Hepatocyte (in vitro differentiated cells): Measurements from ENCODE around the gene B3GAT3. TPM values are rescaled to one million over a fixed set of nuclear protein-coding genes. Genes with fewer than 3 reads are reported as not detected.

Source experiments
- DNase-seq: peaks from one replicate; pipeline ENCODE4 v3.0.0-alpha.2; 2016; ENCODE audit warnings: low spot score
- H2AFZ ChIP-seq: fragments of 200-600 bp; sonication (generic); 2 replicates; pipeline ENCODE4 v1.6.0; 2016; ENCODE audit warnings: antibody characterized with exemption, mild to moderate bottlenecking
- H3K27ac ChIP-seq: fragments of 200-600 bp; sonication (generic); 2 replicates; pipeline ENCODE4 v1.5.1; 2016; ENCODE audit warnings: mild to moderate bottlenecking
- H3K27me3 ChIP-seq: fragments of 200-600 bp; sonication (generic); 2 replicates; pipeline ENCODE4 v1.6.1; 2016
- H3K36me3 ChIP-seq: fragments of 200-600 bp; sonication (generic); replicated peaks from 2 replicates; pipeline ENCODE4 v1.5.1; 2016; ENCODE audit warnings: low read depth; ENCODE audit not compliant: insufficient read depth
- H3K4me1 ChIP-seq: fragments of 200-600 bp; sonication (generic); 2 replicates; pipeline ENCODE4 v1.5.1; 2016; ENCODE audit warnings: mild to moderate bottlenecking, moderate library complexity; ENCODE audit not compliant: insufficient read depth
- H3K4me2 ChIP-seq: fragments of 200-600 bp; sonication (generic); 2 replicates; pipeline ENCODE4 v1.6.0; 2016
- H3K4me3 ChIP-seq: fragments of 200-600 bp; sonication (generic); 2 replicates; pipeline ENCODE4 v1.5.1; 2016; ENCODE audit warnings: mild to moderate bottlenecking
- H3K79me2 ChIP-seq: fragments of 200-600 bp; sonication (generic); 2 replicates; pipeline ENCODE4 v1.6.0; 2017; ENCODE audit warnings: mild to moderate bottlenecking
- H3K9me2 ChIP-seq: fragments of 200-600 bp; sonication (generic); replicated peaks from 2 replicates; pipeline ENCODE4 v1.6.0; 2017; ENCODE audit warnings: mild to moderate bottlenecking; ENCODE audit not compliant: insufficient read depth
- H3K9me3 ChIP-seq: fragments of 200-600 bp; sonication (generic); 2 replicates; pipeline ENCODE4 v1.5.1; 2016; ENCODE audit warnings: low read depth, mild to moderate bottlenecking
- H4K20me1 ChIP-seq: fragments of 200-600 bp; sonication (generic); 2 replicates; pipeline ENCODE4 v1.6.0; 2016; ENCODE audit warnings: mild to moderate bottlenecking; ENCODE audit not compliant: insufficient read depth, poor library complexity, severe bottlenecking
- CTCF ChIP-seq: fragments of 200-600 bp; sonication (generic); IDR thresholded peaks from 2 replicates; pipeline ENCODE4 v1.5.1; 2016; ENCODE audit warnings: antibody characterized with exemption, mild to moderate bottlenecking; ENCODE audit not compliant: poor library complexity
- EZH2 ChIP-seq: fragments of 200-600 bp; sonication (generic); IDR thresholded peaks from 2 replicates; pipeline ENCODE4 v1.6.1; 2016; ENCODE audit warnings: antibody characterized with exemption, mild to moderate bottlenecking, borderline replicate concordance
- EZH2phosphoT487 ChIP-seq: fragments of 200-600 bp; sonication (generic); IDR thresholded peaks from one replicate; pipeline ENCODE4 v1.6.1; 2018; ENCODE audit warnings: antibody characterized with exemption, mild to moderate bottlenecking, low read depth, moderate library complexity; ENCODE audit not compliant: unreplicated experiment, severe bottlenecking
- WGBS: methylation state at CpG from one replicate; pipeline ENCODE4 v1.1.6; 2016; ENCODE audit warnings: low lambda C conversion rate; ENCODE audit errors: missing lambda C conversion rate; 5-methylcytosine and 5-hydroxymethylcytosine counted together
- polyA plus RNA-seq: library from polyadenylated mRNA; unstranded; fragments of >200 nt; fragmentation: Nextera tagmentation; extraction: Ambion mirVana; gene quantifications from 2 replicates; pipeline ENCODE4 v1.2.1, GENCODE V29; 2016
- total RNA-seq: library from RNA; depleted of rRNA; stranded (reverse); fragments of >200 nt; gene quantifications from 2 replicates; pipeline ENCODE4 v1.2.3, GENCODE V29; 2014

Gene B3GAT3
- total and polyA plus RNA-seq, 2 experiments from 2014 or later = 32.3 to 61.4 TPM

GRCh38 chr11:62610403-62610802 lies 11.4 kb downstream of the B3GAT3 start:
- Histone ChIP-seq H3K4me1 (peaks cover 15% of the 10 kb centered on the region), H3K9me2 (no peaks in the 10 kb centered on the region), H2AFZ (no peak overlapping the region), H3K4me3 (no peak overlapping the region), H3K4me2 (no peak overlapping the region), H3K27ac (no peak overlapping the region), H4K20me1 (no peaks in the 10 kb centered on the region), H3K36me3 (no peaks in the 10 kb centered on the region), H3K27me3 (no peaks in the 10 kb centered on the region), H3K9me3 (no peaks in the 10 kb centered on the region), H3K79me2 (peaks cover 11% of the 10 kb centered on the region)
- WGBS = 93% methylated on average over 6 of the region's 6 CpGs
- DNase-seq = no peak
- TF ChIP-seq EZH2phosphoT487 (no peak), EZH2 (no peak), CTCF (no peak)

DNA sequence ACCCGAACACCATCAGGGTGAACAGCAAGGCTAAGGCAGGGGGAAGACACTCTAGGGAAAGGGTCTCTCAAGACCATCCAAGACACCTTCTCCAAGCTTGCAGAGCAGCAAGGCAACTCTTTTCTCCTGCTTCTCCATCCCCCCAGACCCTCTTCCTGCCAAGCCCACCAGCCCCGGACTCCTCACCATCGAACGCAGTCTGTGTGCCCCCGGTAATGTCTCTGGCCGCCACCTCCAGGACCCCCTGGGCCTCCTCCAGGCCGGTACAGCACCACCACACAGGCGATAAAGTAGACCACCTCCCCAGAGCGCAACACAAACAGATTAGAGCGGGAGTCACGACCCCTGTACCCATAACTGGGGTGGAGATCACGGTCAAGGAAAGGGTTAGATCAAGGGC lies 13.0 kb downstream of the B3GAT3 start:
- no peaks in the 10 kb centered on the region for H3K36me3 ChIP-seq
- TF ChIP-seq EZH2phosphoT487 (no peak), EZH2 (no peak), CTCF (no peak)
- WGBS = 93% methylated on average over 12 of the region's 12 CpGs

GRCh38 chr11:62607714-62608113 lies 14.1 kb downstream of the B3GAT3 start:
- no peak overlapping the region for H2AFZ ChIP-seq
- H3K9me2 ChIP-seq = no peaks in the 10 kb centered on the region
- H3K4me2 ChIP-seq = no peak overlapping the region
- TF ChIP-seq EZH2 (no peak), CTCF (no peak), EZH2phosphoT487 (no peak)
- no peaks in the 10 kb centered on the region for H4K20me1 ChIP-seq
- H3K4me1 ChIP-seq = peaks cover 17% of the 10 kb centered on the region
- H3K79me2 ChIP-seq = peaks cover 11% of the 10 kb centered on the region
- H3K4me3 ChIP-seq = no peak overlapping the region
- no peak overlapping the region for H3K27ac ChIP-seq
- no peak for DNase-seq
- H3K9me3 ChIP-seq = no peaks in the 10 kb centered on the region
- H3K27me3 ChIP-seq = no peaks in the 10 kb centered on the region
- 88% methylated on average over 4 of the region's 4 CpGs for WGBS
- H3K36me3 ChIP-seq = no peaks in the 10 kb centered on the region

More for the DNA sequence above, 13.0 kb downstream of the B3GAT3 start:
- no peaks in the 10 kb centered on the region for H3K27me3 ChIP-seq
- no peak overlapping the region for H3K4me2 ChIP-seq
- no peaks in the 10 kb centered on the region for H3K9me3 ChIP-seq
- no peak for DNase-seq
- H3K27ac ChIP-seq = no peak overlapping the region
- peaks cover 15% of the 10 kb centered on the region for H3K4me1 ChIP-seq
- no peaks in the 10 kb centered on the region for H3K9me2 ChIP-seq
- H2AFZ ChIP-seq = no peak overlapping the region
- H3K4me3 ChIP-seq = no peak overlapping the region
- H3K79me2 ChIP-seq = peaks cover 11% of the 10 kb centered on the region
- no peaks in the 10 kb centered on the region for H4K20me1 ChIP-seq

- Histone ChIP-seq H3K9me2 (no peaks in the 10 kb centered on the region), H3K27me3 (no peaks in the 10 kb centered on the region), H3K36me3 (no peaks in the 10 kb centered on the region), H3K4me3 (no peak overlapping the region), H3K27ac (no peak overlapping the region), H4K20me1 (no peaks in the 10 kb centered on the region), H3K9me3 (no peaks in the 10 kb centered on the region), H3K4me1 (peaks cover 8% of the 10 kb centered on the region), H2AFZ (no peak overlapping the region), H3K79me2 (peaks cover 11% of the 10 kb centered on the region), H3K4me2 (no peak overlapping the region)
- no peak for TF ChIP-seq EZH2
- TF ChIP-seq EZH2phosphoT487 = no peak
- no peak for TF ChIP-seq CTCF
- 93% methylated on average over 15 of the region's 15 CpGs for WGBS
- DNase-seq = no peak
Observed at GRCh38 chr11:62605902-62606301, 15.9 kb downstream of the B3GAT3 start.
